IPS-18a (cell line): Measurements from ENCODE around the gene HIBADH.
A peak's percentile ranks its signal among the peaks of the same experiment; 100 is the strongest.

Experiments used
- H3K27ac ChIP-seq: one replicate; pipeline ENCODE4 v1.5.1; 2013; ENCODE audit warnings: low read length
- H3K27me3 ChIP-seq: one replicate; pipeline ENCODE4 v1.6.1; 2013; ENCODE audit warnings: mild to moderate bottlenecking, low read length; ENCODE audit not compliant: control insufficient read depth, insufficient read depth
- H3K36me3 ChIP-seq: one replicate; pipeline ENCODE4 v1.6.1; 2013; ENCODE audit warnings: low read depth, low read length; ENCODE audit not compliant: control insufficient read depth
- H3K4me1 ChIP-seq: one replicate; pipeline ENCODE4 v1.6.1; 2013; ENCODE audit warnings: low read depth, low read length; ENCODE audit not compliant: control insufficient read depth
- H3K4me3 ChIP-seq: one replicate; pipeline ENCODE4 v1.5.1; 2013; ENCODE audit warnings: low read length
- H3K9ac ChIP-seq: one replicate; pipeline ENCODE4 v1.6.1; 2013; ENCODE audit warnings: mild to moderate bottlenecking, low read length, moderate library complexity
- H3K9me3 ChIP-seq: one replicate; pipeline ENCODE4 v1.6.1; 2013; ENCODE audit warnings: low read depth, low read length; ENCODE audit not compliant: control insufficient read depth

HIBADH gene

GRCh38 chr7:27633062-27633461 is 29.6 kb downstream of the HIBADH start:
- H3K4me1 ChIP-seq: peaks cover 11% of the 10 kb centered on the region
- H3K36me3 ChIP-seq: peaks cover 5% of the 10 kb centered on the region
- H3K9ac ChIP-seq: no peak overlapping the region
- no peak overlapping the region for H3K4me3 ChIP-seq
- no peaks in the 10 kb centered on the region for H3K9me3 ChIP-seq
- no peaks in the 10 kb centered on the region for H3K27me3 ChIP-seq
- H3K27ac ChIP-seq: no peak overlapping the region

- Histone ChIP-seq H3K9me3 (no peaks in the 10 kb centered on the region), H3K4me1 (peaks cover 5% of the 10 kb centered on the region), H3K4me3 (no peak overlapping the region), H3K36me3 (peaks cover 5% of the 10 kb centered on the region), H3K27me3 (no peaks in the 10 kb centered on the region), H3K9ac (no peak overlapping the region), H3K27ac (no peak overlapping the region)
These were observed 31.3 kb downstream of the HIBADH start for GRCh38 chr7:27631391-27631790.

DNA sequence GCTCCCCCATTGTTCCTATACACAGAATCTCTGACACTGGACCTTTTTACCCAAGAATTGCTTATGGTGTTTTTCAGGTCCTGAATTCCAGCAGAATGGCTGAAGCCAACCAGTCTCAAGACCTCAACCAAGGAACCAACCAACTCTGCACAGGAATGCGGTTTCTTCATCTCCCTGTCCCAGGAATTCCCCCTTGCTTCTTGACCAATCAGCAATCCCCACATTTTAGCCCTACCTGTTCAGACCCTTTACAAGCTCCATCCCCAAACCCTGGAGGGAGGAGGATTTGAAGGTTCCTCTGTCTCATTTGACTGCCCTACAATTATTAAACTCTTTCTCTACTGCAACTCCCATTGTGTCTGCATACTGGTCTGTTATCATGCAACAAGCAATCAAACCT is 35.5 kb downstream of the HIBADH start:
- Histone ChIP-seq H3K27me3 (no peaks in the 10 kb centered on the region), H3K4me1 (no peaks in the 10 kb centered on the region), H3K4me3 (no peak overlapping the region), H3K36me3 (peaks cover 3% of the 10 kb centered on the region), H3K9me3 (no peaks in the 10 kb centered on the region), H3K27ac (no peak overlapping the region), H3K9ac (no peak overlapping the region)

- H3K36me3 ChIP-seq: no peaks in the 10 kb centered on the region
- H3K9me3 ChIP-seq: no peaks in the 10 kb centered on the region
- H3K27ac ChIP-seq: no peak overlapping the region
- no peaks in the 10 kb centered on the region for H3K4me1 ChIP-seq
- H3K27me3 ChIP-seq: no peaks in the 10 kb centered on the region
- no peak overlapping the region for H3K4me3 ChIP-seq
- no peak overlapping the region for H3K9ac ChIP-seq
These were observed 43.2 kb downstream of the HIBADH start for GRCh38 chr7:27619492-27619891.

GRCh38 chr7:27617651-27618381 is 44.9 kb downstream of the HIBADH start:
- Histone ChIP-seq H3K27ac (no peak overlapping the region), H3K9ac (no peak overlapping the region), H3K4me1 (no peaks in the 10 kb centered on the region), H3K9me3 (no peaks in the 10 kb centered on the region), H3K36me3 (no peaks in the 10 kb centered on the region), H3K27me3 (no peaks in the 10 kb centered on the region), H3K4me3 (no peak overlapping the region)

GRCh38 chr7:27616914-27617548 is 45.7 kb downstream of the HIBADH start:
- Histone ChIP-seq H3K4me3 (no peak overlapping the region), H3K27me3 (no peaks in the 10 kb centered on the region), H3K4me1 (no peaks in the 10 kb centered on the region), H3K9me3 (no peaks in the 10 kb centered on the region), H3K27ac (no peak overlapping the region), H3K9ac (no peak overlapping the region), H3K36me3 (no peaks in the 10 kb centered on the region)

GRCh38 chr7:27616186-27616491 is 46.5 kb downstream of the HIBADH start:
- Histone ChIP-seq H3K9me3 (no peaks in the 10 kb centered on the region), H3K9ac (no peak overlapping the region), H3K4me1 (no peaks in the 10 kb centered on the region), H3K4me3 (no peak overlapping the region), H3K27ac (no peak overlapping the region), H3K27me3 (no peaks in the 10 kb centered on the region), H3K36me3 (no peaks in the 10 kb centered on the region)

DNA sequence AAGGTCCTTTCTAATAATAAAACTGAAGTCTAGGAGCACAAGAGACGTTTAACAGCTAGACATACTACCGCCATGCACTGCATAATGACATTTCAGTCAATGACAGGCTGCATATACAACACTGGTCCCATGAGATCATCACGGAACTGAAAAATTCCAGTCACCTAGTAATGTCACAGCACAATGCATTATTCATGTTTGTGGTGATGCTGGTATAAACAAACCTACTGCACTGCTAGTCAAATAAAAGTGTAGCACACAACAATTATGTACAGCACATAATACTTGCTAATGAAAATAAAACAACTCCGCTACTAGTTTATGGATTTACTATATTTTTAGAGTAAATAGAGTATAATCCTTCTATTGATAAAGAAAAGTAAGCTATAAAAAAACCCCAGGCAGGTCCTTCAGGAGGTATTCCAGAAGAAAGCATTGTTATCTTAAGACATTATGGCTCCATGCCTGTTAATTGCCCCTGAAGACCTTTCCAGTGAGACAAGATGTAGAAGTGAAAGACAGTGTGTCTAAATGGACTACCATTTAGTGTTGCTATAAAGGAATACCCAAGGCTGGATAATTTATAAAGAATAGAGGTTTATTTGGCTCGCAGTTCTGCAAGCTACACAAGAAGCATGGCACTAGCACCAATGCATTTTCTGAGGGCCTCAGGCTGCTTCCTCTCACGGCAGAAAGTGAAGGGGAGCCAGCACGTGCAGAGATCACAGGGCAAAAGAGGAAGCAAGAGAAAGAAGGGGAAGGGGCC is 47.1 kb downstream of the HIBADH start:
- Histone ChIP-seq H3K9me3 (no peaks in the 10 kb centered on the region), H3K9ac (no peak overlapping the region), H3K27me3 (no peaks in the 10 kb centered on the region), H3K4me3 (no peak overlapping the region), H3K27ac (no peak overlapping the region), H3K36me3 (no peaks in the 10 kb centered on the region), H3K4me1 (no peaks in the 10 kb centered on the region)

DNA sequence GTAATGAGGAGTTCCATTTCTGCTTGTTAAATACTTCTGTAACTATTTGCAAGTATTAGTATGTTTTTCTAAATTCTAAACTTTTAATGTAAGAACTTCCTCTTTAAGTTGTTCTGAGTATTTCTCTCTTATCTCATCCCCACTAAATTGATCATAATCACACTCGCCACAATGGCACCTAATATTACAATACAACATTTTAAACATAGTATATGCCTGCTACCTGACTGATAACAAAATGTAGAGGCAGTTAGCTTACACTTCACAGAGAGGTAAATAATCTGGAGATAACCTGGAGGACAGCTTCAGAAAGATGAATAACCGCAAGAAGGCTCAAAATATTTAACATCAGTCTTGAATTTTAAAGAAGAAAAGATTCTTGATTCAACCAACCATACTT is 48.6 kb downstream of the HIBADH start:
- H3K9ac ChIP-seq: no peak overlapping the region
- H3K27me3 ChIP-seq: no peaks in the 10 kb centered on the region
- H3K4me1 ChIP-seq: no peaks in the 10 kb centered on the region
- H3K9me3 ChIP-seq: no peaks in the 10 kb centered on the region
- no peaks in the 10 kb centered on the region for H3K36me3 ChIP-seq
- H3K27ac ChIP-seq: no peak overlapping the region
- no peak overlapping the region for H3K4me3 ChIP-seq

GRCh38 chr7:27611059-27611458 is 51.6 kb downstream of the HIBADH start:
- no peaks in the 10 kb centered on the region for H3K36me3 ChIP-seq
- no peaks in the 10 kb centered on the region for H3K27me3 ChIP-seq
- no peak overlapping the region for H3K4me3 ChIP-seq
- H3K4me1 ChIP-seq: peaks cover 16% of the 10 kb centered on the region
- no peak overlapping the region for H3K27ac ChIP-seq
- H3K9ac ChIP-seq: no peak overlapping the region
- H3K9me3 ChIP-seq: no peaks in the 10 kb centered on the region

DNA sequence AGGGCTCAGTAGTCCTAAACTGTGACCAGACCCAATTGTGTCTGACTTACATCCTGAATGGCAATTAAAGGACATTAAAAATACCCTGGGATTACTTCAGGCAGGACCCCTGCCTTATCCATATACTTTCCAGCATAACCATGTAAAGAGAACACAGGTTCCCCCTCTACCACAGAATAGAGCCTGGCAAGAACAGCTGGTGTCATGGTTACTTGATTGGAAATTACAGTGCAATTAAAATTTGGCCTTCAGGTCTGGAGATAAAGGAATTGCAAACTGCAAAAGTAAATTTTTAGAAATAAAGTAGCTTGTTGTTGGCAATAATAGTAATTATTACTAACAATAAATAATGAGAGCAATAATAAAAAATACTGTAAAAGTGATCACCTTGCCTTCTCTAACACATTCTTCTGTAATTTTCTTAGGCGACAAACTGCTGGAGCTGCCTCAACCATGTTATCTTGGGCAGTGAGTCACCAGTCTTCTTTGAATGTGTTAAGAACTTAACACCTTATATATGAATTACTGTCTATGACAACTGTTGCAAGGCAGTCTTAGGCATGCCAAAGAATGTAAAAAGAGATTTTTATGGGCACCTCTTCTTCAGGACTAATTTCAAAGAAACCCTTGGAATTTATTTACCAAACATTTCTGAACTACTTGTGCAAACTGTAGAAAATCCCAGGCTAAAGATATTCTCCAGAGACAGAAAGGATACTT is 53.7 kb downstream of the HIBADH start:
- peak overlapping the region; percentile 37 for H3K27ac ChIP-seq
- no peaks in the 10 kb centered on the region for H3K36me3 ChIP-seq
- no peaks in the 10 kb centered on the region for H3K9me3 ChIP-seq
- no peak overlapping the region for H3K4me3 ChIP-seq
- H3K9ac ChIP-seq: no peak overlapping the region
- H3K4me1 ChIP-seq: peaks cover 32% of the 10 kb centered on the region
- no peaks in the 10 kb centered on the region for H3K27me3 ChIP-seq
